Right hindlimb (tissue), 1 donor: ENCODE measurements around the gene PHOSPHO2.

Experiments
- DNase-seq: peaks from one replicate; pipeline ENCODE4 v3.0.0-alpha.2; 2018

The PHOSPHO2 gene

GRCh38 chr2:169694113-169694893 lies at the start of gene PHOSPHO2, which contains the start of gene CFAP210:
PHOSPHO2 (plus strand) TSS chr2:169694469; CDS start chr2:169700972, 6,503 bp downstream.
CFAP210 (minus strand) TSS chr2:169694405; CDS start chr2:169694327, 78 bp downstream.
- peak; percentile 99 for DNase-seq

GRCh38 chr2:169647496-169647895 lies 46.8 kb upstream of the PHOSPHO2 start:
- no peak for DNase-seq

DNA sequence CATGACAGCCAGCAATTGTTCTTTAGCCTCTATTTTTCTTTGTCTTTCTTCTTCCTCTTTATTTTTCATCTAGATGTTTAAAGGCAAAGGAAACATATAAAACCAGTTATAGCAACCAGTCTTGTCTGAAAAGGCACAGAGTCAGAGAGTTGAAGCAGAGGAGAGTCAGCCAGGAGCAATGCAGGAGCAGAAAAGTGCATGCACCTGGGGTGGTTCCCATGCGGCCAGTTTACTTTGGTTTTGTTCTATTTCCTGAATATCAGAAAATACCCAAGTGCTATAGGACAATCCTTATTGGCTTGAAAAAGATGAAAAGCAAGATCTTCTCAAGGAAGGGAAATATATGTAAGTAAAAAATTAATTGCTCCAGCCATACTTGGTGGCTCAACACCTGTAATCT lies 45.0 kb upstream of the PHOSPHO2 start:
- no peak for DNase-seq

DNA sequence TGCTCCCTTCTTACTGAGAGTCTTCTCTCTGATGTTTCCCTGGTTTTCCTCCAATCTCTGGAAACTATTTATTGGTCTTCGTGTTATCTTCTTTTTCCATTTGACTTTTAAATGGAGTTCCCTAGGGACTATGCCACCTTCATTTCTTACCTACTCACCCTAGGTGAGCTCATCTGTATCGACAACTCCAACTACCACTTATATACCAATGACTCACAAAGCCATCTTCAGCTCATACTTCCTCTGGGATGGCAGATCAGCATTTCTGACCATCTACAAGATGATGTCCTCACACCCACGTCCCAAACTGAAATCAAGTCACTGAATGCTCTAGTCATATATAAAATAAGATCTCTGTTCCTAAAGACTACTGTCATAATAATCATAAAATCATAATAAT lies 40.6 kb upstream of the PHOSPHO2 start:
- DNase-seq, result no peak

- no peak for DNase-seq
Observed at GRCh38 chr2:169656164-169656563, 38.1 kb upstream of the PHOSPHO2 start.

- DNase-seq, result no peak
Observed at GRCh38 chr2:169658877-169659276, 35.4 kb upstream of the PHOSPHO2 start.

- DNase-seq, result no peak
Observed at GRCh38 chr2:169659320-169659719, 34.9 kb upstream of the PHOSPHO2 start.

- DNase-seq, result no peak
Observed at GRCh38 chr2:169661265-169661664, 33.0 kb upstream of the PHOSPHO2 start.

DNA sequence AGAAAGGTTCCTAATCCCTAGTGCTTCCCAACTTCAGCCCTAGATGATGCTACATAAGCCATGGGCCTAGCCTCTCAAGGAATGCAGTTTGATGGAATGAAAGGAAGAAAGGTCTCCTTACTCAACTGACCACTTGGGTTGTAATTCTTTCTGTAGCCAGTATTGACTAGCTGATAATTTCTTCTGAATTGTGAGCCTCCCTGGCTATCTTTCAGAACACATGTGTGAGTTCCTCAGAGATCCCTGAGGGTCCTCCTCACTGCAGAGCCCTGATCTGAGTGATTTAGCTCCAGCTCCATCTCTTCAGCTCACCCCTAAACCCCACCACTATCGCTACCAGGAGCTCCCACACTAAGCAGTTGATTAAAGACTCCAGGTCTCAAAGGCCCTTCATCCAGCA lies 31.5 kb upstream of the PHOSPHO2 start:
- no peak for DNase-seq

GRCh38 chr2:169663247-169663646 lies 31.0 kb upstream of the PHOSPHO2 start:
- DNase-seq, result no peak

DNA sequence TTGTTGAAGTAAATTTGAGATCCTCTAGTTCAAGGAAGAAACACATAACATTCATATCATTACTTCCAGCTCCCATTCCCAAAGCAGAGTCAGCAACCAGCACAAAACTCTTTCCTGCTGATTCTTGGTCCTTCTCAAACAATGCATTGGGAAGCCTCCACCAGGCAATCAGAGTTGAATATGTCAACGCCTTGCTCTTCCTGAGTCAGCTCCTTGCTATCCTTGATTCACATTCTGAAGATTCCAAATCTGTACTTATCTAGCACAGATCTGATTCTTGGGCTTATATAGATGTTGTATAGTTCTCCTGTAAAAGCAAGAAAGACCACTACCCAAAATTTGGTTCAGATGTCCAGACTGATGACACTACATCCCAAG lies 29.7 kb upstream of the PHOSPHO2 start:
- no peak for DNase-seq

- no peak for DNase-seq
Observed at GRCh38 chr2:169664978-169665930, 29.0 kb upstream of the PHOSPHO2 start.

DNA sequence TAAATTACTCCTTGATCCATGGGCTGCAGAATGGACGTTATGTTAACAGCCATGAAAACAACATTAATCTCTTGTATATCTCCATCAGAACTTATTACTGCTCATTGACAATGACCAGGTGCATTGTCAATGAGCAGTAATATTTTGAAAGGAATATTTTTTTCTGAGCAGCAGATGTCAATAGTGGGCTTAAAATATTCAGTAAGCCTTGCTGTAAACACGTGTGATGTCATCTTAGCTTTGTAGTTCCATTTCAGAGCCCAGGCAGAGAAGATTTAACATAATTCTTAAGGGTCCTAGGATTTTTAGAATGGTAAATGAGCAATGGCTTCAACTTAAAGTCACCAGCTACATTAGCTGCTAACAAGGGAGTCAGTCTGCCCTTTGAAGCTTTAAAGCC lies 26.7 kb upstream of the PHOSPHO2 start:
- no peak for DNase-seq

DNA sequence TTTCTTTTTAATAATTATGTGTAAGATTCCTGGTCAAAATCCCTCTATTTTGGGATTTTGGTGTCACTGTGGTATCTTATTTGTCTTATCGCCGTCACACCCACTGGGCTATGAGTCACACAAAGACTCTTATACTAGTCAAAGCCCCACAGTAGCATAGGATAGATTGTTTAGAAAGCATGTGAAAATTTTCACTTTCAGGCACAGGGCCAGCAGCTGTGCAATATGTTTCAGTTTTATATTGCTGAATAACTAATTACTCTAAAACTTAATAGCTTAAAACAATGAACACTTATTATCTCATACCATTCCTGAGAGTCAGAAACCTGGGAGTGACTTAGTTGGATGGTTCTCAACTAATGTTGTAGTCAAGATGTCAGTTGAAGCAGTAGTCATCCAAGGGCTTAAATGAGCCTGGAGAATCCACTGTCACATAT lies 24.0 kb upstream of the PHOSPHO2 start:
- DNase-seq, result no peak

- DNase-seq, result no peak
Observed at GRCh38 chr2:169670937-169671336, 23.3 kb upstream of the PHOSPHO2 start.

- DNase-seq, result no peak
Observed at GRCh38 chr2:169672406-169672805, 21.9 kb upstream of the PHOSPHO2 start.

GRCh38 chr2:169673106-169673505 lies 21.2 kb upstream of the PHOSPHO2 start:
- DNase-seq, result no peak

DNA sequence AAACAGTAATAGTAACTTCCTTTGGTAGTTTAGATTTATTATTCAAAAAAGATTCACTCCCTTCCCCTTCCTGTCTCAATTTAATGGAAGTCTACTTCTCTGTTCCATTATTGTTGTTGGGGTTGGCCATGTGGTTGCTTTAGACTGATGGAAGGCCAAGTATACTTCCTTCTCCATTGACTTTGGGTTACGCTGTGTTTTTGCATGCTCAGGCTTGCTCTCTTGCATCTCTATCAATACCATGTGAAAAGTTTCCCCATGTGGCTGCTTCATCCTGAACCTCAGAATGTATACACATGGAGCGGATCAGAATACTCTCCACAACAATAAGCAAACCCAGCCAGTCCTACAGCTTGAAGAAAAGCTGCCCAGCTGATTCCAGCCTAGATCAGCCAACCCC lies 20.3 kb upstream of the PHOSPHO2 start:
- no peak for DNase-seq

DNA sequence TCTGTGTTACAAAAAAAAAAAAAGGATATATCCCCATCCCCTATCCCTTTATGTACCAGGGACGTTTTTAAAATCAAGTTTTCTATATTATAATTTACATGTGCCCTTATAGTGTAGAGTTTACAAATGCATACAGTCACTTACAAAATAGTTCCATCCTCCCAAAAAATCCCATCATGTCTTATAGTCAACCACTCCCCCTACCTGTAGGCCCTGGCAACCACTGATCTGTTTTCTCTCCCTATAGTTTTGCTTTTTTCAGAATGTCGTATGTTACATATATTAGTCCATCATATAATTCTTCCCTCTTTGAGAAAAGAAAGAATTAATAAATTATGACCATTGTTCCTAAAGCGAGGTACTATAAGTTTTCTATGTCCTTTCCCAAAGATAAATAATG lies 17.9 kb upstream of the PHOSPHO2 start:
- no peak for DNase-seq

DNA sequence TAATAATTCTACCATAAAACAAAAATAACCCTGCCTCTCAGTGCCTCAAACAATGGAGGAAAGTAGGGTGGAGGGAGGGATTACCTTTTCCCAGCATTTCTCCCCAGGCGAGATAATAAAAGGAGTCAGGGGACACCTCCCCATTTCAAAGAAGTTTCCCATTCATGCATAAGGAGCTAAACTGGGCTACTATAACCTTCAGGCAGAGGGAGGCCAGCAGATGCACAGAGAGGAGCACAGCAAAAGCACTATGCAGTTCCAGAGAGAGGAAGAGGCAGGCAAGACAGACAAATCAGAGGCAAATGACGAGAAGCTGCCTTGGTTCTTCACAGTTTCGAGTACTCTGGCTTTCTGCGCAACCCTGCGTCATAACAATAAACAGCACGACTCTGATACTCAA lies 17.4 kb upstream of the PHOSPHO2 start:
- no peak for DNase-seq

GRCh38 chr2:169683054-169683424 lies 11.2 kb upstream of the PHOSPHO2 start:
- DNase-seq, result no peak

GRCh38 chr2:169683425-169684134 lies 10.7 kb upstream of the PHOSPHO2 start:
- no peak for DNase-seq

- DNase-seq, result no peak
Observed at GRCh38 chr2:169684135-169684565, 10.1 kb upstream of the PHOSPHO2 start.
